HG02870 (cell line): ENCODE data around the gene VPS13C.
"Not testable (repeated sequence)": the region's sequence is repeated elsewhere in the genome, so short reads cannot be mapped to it uniquely, and the experiment has no call there.

Source experiments
- ATAC-seq: cut with Tn5 transposase; IDR thresholded peaks from one replicate; pipeline ENCODE4 v1.9.1; 2021; ENCODE audit warnings: mild to moderate bottlenecking, moderate library complexity; ENCODE audit not compliant: unreplicated experiment

The VPS13C gene

DNA sequence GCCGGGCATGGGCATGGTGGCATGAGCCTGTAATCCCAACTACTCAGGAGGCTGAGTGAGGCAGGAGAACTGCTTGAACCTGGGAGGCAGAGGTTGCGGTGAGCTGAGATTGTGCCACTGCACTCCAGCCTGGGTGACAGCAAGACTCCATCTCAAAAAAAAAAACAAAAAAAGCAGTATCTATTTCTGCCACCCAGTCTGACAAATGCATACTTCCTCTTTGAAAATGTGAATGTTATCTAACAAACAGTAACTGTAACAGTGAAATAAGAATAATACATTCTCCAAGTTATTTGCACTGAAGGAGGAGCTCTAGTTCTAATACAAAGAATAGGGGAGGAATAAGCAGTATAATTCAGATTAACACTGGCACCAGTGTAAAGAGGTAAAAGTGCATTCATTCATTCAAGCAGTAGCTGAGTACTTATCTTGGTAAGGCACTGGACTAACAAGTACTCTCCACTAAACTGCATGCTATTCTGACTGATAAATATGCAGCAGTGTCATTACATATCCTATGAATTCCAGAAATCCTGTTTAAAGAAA is 12.9 kb downstream of the VPS13C start:
- ATAC-seq: no peak

DNA sequence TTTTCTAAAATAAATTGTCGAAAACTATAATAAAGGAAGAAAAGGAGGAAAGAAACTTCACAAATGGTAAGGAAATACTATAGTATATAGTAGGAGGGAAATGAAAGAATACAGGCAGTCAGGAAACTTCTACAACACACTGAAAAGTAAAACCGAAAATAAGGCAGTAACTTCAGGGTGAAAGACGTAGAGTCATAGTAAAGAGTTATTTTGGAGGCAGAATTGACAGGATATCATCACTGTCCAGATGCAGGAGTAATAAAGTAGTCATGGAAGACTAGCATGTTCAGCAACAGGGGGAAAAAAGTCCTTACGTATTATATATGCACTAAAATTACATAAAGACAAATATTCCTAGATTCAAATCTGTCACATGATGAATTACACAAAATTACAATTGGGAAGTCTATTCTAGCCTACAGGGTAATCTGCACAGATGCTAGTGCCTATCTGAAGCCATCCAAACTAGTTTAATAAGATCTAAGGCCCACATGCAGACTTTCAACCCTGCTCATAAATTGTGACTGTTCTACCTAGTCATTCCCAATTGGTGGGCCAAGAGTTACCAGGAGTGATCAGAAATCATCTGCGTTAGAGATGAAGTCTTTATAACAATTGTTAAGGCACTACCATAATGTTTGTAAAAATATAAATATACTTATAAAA is 14.0 kb downstream of the VPS13C start:
- peak; percentile 68 for ATAC-seq

DNA sequence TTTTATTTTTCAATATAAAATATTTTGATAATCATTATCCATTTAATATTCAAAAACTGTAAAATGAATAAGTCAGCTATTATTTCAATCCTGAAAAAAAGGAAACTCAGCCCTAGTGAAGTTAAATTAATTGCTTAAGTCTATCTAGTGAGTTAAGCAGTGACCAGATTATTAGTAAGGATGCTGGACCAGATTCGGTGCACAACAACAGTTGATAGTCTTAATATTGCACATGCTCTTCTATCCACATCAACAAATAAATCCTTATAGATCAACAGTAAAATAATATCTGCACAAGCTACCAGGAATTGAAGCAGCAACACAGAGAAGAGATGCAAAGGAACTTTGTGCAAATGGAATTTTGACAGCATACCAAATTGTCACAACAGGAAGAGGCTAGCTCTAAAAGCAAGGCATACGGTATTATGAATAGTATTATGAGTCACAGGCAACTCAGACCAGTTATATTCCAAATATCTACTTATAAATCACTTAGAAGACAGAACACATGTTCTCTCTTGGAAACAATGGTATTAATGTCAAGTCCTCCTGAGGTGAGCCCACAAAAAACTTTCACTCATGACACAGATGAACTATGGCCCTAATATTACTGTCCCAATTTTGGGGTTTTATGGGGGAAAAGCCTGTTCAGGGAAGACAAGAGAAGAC is 24.9 kb downstream of the VPS13C start:
- ATAC-seq: no peak

DNA sequence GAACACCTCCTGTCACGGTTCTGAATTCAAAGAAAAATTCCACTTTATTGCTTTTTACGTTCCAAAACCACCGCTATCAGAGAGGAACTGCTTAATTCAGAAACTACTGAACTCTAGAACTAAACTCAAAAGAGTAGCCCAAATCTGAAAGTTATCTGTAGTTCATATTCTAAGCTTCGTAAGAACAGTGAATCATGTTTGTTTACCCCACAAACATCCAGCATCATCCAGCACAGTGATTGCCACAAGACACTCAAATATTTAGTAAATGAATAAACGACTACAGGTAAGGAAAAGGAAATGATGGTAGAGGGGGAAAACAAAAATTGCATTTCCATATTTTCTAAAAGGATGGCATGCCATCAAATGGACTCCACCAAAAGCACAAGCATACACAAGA is 32.3 kb downstream of the VPS13C start:
- ATAC-seq: no peak

DNA sequence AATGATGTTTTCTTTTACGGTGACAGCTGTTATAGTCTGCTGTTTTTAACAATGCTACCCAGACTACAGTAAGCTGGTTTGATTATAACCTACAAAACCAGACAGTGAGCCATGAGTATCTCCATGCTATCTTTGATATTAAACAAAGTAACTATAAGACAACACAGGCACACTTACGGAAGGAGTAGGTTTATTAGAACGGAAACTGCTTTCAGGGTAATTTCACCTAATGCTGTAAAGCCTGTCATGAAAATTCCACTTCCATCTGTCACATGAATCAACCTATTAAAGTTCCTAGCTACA is 33.0 kb downstream of the VPS13C start:
- no peak for ATAC-seq

DNA sequence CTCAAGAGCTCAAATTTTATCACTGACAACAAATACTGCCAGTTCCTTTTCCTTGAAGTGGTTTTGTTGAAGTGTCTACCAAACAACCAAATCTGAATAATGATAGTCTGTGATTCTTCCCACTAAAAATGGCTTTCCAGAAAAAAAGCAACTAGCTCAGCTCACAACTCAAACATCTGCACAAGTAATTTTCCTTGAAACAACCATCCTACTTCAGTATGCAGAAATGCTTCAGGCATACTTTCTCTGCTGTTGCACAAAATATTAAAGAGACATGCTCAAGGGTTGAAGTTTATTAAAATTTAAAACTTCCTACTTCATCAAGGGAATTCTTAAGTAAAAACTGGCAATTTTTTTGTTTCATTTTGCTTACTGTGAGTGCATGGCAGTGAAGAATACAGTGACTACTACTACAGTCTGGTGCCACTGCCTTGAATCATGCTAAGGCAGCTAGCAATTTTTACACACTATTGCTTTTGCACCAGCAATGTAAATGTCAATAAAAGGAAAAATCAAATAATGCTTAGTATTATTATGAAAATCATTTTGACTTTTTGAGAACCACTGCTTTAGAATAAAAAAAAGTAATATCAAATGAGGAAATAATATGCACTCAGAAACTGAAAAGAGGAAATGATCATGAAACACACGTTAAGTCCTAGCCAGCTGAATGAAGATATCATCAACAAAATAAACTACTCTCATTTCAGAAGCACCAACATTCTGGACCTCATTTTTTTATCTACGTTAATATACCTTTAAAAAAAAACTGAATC is 33.6 kb downstream of the VPS13C start:
- no peak for ATAC-seq

DNA sequence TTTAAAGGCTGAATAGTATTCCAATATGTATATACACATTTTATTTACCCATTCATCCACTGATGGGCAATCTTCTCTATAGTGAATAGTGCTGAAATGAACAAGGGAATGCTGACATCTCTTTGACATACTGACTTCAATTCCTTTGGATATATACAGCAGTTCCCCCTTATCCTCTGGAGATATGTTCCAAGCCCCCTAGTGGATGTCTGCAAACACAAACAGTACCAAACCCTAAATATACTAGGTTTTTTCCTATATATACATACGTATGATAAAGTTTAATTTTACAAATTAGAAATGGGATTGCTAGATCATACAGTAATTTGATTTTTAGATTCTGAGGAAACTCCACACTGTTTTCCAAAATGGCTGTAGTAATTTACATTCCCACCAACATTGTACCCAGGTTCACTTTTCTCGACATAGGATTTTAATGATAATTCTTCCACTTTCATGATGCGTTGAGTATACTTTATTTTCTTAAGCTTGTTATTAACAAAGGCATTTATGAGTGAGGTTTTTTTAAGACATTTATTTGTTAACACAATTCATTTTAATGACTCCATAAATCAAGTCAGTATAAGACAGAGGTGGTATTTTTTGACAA is 38.2 kb downstream of the VPS13C start:
- no peak for ATAC-seq

DNA sequence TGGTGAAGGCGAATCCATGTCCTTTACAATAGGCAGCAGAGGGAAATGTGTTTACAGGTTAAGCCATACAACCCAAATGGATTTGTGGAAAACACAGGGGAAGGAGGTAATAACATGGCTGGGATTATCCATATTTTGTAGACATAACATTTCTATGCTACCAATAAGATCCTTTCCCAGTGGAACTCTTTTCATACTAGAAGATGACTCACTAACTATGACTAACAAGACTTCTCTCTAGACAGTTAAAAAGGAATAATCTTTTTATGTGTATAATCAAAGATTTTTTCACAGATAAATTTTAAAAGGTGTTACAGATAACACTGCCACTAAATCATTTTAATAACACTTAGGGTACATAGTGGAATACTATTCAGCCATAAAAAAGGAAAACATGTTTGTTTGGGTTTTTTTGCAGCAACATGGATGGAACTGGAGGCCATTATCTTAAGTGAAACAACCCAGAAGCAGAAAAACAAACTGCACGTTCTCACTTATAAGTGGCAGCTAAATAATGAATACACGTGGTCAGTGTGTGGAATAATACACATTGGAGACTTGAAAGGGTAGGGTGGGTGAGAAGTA is 39.6 kb downstream of the VPS13C start:
- no peak for ATAC-seq

DNA sequence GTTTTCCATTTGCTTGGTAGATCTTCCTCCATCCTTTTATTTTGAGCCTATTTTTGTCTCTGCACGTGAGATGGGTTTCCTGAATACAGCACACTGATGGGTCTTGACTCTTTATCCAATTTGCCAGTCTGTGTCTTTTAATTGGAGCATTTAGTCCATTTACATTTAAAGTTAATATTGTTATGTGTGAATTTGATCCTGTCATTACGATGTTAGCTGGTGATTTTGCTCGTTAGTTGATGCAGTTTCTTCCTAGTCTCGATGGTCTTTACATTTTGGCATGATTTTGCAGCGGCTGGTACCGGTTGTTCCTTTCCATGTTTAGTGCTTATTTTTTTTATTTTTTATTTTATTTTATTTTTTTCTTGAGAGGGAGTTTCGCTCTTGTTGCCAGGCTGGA is 54.9 kb downstream of the VPS13C start:
- ATAC-seq: not testable (repeated sequence)

DNA sequence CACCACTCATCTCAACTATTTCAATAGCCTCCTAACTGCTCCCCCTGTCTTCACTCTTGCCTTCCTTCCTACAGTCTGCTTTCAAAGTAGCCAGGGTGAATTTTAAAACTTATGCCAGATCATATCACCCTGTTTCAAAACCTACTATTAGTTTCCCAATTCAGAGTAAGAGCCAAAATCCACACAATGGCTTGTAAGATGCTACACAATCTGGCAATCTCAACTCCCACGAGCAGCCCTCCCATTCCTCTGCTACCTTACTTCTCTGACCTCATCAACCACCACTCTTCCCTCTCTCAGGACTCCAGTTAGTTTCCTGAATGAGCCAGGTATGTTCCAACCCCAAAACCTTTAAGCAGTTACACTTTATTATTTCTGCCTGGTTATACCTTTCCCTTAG is 62.5 kb downstream of the VPS13C start:
- no peak for ATAC-seq

DNA sequence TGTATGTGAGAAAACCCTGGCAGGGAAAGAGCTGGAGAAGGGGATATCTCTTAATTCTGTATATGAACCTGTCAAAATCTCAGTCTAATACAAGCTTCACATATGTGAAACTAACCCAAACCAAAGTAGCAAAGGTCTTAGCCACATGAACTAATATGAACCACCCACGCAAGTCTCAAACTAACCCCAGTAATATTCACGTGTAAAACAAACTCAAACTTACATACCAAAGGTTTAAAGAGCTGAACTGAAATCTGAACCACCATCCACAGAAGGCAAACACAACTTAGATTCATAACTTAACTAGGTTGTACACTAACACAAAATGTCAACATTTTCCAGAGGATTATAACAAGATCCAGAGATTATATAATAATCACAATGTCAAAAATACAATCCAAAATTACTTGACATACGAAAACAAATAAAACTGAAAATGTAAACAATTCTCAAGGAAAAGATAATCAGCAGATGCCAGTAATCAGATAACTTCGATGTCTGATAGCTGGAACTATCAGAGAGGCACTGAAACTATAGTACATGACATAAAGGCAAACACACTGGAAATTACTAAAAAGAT is 64.1 kb downstream of the VPS13C start:
- ATAC-seq: no peak

DNA sequence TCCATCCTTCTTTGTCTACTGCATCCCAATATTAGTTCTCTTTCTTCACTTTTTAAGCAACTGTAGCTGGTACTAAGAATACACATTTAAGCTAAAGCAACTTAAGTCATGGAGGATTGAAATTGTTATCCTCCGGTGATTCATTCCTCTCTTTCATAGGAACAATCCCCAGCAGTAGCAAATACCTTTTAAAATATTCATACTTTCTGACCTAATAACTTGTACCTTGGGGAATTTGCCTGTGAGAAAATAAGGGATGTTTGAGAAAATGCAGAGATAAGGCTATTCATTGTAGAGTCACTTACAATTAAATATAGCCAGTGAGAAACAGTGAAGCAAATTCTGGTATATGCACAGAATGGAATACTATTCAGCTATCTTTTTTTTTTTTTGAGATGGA is 66.0 kb downstream of the VPS13C start:
- no peak for ATAC-seq

DNA sequence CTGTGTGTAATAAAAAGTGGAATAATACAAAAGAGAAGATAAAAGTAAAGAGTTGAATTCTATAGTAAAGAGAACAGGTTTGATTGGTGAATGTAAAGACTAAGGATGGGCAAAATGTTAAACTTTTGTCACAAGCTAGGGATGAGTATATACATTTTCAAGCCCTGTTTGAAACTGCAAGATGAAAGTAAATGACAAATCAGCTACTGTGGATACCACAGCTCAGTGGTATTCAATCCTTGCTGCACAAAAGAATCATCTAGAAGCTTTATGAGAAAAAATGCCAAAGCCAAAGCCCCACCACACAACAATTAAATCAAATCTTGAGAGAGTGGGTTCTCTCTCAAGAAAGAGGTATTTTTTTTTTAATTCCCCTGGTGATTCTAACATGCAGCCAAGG is 67.7 kb downstream of the VPS13C start:
- no peak for ATAC-seq

DNA sequence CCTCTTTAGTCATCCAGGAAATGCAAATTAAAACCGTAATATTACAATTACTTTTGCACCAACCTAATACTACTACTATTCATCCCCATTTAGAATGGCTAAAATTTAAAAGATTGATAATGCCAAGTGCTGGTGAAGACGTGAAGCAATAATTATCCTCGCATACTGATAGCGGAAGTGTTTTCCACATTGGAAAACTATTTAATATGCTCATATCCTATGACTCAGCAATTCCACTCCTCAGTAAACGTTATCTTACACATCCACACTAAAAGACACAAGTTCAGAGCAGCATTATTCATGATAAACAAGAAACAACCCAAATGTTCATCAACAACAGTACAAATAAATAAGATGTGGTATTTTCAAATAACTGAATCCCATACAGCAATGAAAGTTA is 70.6 kb downstream of the VPS13C start:
- no peak for ATAC-seq

DNA sequence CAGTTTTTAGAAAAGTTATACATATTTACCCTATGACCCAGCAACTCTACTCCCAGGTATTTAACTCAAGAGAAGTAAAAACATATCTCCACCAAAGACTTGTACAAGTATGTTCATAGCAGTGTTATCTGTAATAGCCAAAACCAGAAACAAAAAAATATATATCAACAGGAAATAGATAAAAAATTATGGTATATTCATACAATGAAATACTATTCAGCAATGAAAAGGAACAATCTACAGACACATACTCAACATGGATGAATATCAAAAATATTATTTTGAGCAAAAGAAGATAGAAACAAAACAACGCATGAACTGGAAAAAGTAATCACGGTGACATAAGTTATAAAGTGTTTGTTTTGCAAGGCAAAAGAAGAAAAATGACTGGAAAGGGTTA is 72.4 kb downstream of the VPS13C start:
- no peak for ATAC-seq

DNA sequence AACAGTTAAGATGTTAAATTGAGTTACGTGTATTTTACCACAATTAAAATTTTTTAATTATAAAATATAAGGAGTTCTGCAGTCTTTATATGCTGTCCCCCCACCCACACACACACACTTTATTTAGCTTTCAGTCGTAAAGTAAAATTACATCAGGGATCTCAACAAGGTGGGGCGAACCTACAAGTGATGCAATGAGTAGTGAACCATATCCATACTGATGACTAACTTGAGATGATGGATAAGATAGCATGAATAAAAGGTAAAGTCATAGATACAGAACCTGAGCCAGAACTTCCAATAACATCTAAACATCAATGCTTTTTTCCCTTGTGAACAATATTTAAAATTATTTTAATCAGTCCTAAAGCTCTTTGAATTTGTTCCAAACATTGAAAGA is 77.2 kb downstream of the VPS13C start:
- ATAC-seq: no peak

DNA sequence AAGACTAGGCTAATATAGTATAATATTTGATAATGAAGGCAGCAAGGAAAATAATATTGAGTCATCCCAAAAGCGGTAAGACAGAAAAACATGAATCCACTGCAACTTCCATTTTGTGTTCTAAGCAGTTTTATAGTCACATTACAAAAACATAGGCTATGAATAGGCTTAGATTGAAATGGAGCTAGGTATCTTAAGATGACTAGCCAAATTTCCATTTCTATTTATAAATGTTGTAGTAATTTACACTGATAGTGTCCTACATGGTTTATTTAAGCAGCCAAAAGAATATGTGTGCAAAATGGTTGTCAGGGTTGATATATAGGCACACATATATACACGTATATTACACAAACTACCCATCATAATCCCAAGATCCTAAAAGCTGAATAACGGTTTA is 82.0 kb downstream of the VPS13C start:
- no peak for ATAC-seq

DNA sequence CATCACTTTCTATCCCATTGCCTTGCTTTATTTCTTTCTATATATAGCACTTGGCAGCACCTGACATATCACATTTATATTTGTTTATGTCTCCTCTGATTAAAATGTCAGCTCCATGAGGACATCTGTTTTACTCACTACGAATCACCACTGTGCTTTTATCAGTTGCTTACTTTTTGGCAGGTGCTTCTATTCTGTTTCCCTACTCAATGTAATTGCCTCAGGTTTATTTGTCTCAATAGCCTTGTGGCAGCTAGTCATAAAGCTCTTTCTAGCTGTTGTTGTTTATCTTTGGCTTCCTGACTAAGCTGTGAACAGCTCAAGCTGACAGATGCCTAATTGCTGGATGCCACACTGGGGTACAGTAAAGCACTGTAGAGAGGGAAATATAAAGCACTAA is 85.5 kb downstream of the VPS13C start:
- no peak for ATAC-seq

DNA sequence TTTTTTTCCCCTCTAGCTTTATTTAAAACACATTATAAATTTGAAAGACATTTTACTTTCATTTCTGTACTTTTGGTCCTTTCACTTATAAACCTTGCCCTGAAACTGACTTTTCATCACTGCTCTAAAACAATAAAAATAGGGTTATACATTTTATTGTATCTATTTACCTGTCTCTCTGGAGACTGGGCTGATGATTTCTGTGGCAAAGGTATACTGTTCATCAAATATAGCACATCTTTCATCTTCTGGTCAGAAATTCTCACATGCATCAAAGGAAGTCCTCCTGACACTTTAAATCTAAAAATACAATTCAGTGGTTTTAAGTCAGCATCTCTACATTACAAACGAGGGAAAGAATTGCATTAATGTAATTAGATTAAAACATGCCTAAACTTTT is 86.1 kb downstream of the VPS13C start:
- ATAC-seq: no peak

DNA sequence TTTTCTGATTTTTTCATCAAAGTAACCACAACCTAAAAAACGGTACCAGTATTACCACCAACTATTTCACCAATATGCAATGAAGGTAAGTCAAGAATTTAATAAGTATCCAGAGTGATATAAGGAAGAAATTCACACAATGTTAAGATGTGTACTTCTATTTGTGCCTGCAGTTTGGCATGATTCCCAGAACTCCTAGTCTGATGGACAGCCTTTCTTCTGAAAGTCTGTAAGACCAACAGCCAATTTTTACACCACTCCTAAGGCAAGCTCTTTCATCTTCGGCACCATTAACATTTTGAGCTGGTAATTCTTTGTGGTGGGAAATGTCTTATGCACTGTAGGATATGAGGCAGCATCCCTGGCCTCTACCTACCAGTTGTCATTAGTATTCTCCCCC is 108.3 kb downstream of the VPS13C start:
- no peak for ATAC-seq

DNA sequence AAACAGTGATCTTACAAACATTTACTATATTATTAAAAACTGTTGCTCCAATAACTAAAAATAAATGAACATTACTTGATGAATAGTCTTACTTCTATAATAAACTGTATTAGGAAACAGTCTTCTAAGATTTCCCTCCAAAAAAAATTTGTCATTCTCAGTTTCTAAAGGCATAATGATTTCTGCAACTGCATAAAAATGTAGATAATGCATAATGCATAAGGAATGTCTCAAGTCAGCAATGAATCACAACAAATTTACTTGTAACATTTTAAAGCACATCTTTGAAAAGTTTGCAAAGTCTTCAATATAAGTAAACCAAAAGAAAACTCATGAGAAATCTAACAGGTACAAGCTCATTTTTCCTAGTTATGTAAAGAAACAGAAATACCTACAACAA is 113.5 kb downstream of the VPS13C start:
- no peak for ATAC-seq
